ENCODE data around the gene GCNA.
"Not testable (repeated sequence)": the region's sequence is repeated elsewhere in the genome, so short reads cannot be mapped to it uniquely, and the experiment has no call there.

Gene GCNA

GRCh38 chrX:71545364-71545763, 32.9 kb upstream of the GCNA start:
- no peaks in the 10 kb centered on the region for H3K9me3 Mint-ChIP-seq
- H3K36me3 Mint-ChIP-seq, result peaks cover 100% of the 10 kb centered on the region
- ATAC-seq (no peak), DNase-seq (ENCODE audit: low spot score in 2 of 2) (no peak)
- peak overlapping the region; percentile 10 for H3K27ac Mint-ChIP-seq
- peaks cover 50% of the 10 kb centered on the region for H3K4me1 Mint-ChIP-seq
- H3K4me3 Mint-ChIP-seq, result peak overlapping the region; percentile 13

- no peak overlapping the region for H3K27ac Mint-ChIP-seq
Measured at GRCh38 chrX:71546879-71547278, 31.4 kb upstream of the GCNA start.

GRCh38 chrX:71547339-71547738, 30.9 kb upstream of the GCNA start:
- DNase-seq (ENCODE audit: low spot score in 2 of 2) (no peak), ATAC-seq (no peak)
- Mint-ChIP-seq H3K9me3 (no peaks in the 10 kb centered on the region), H3K36me3 (peaks cover 100% of the 10 kb centered on the region), H3K4me3 (no peak overlapping the region), H3K27ac (no peak overlapping the region), H3K4me1 (peaks cover 36% of the 10 kb centered on the region)

More at GRCh38 chrX:71546879-71547278, 31.4 kb upstream of the GCNA start:
- H3K9me3 Mint-ChIP-seq, result no peaks in the 10 kb centered on the region
- ATAC-seq (no peak), DNase-seq (ENCODE audit: low spot score in 2 of 2) (no peak)
- H3K4me1 Mint-ChIP-seq, result peaks cover 40% of the 10 kb centered on the region
- peaks cover 100% of the 10 kb centered on the region for H3K36me3 Mint-ChIP-seq
- H3K4me3 Mint-ChIP-seq, result no peak overlapping the region

- Mint-ChIP-seq H3K4me3 (no peak overlapping the region), H3K4me1 (peaks cover 27% of the 10 kb centered on the region), H3K36me3 (peaks cover 100% of the 10 kb centered on the region), H3K9me3 (no peaks in the 10 kb centered on the region), H3K27ac (no peak overlapping the region)
- ATAC-seq, result no peak
- DNase-seq (ENCODE audit: low spot score in 2 of 2), result no peak
Measured at GRCh38 chrX:71549986-71550385, 28.3 kb upstream of the GCNA start.

GRCh38 chrX:71550578-71550977, 27.7 kb upstream of the GCNA start:
- DNase-seq (ENCODE audit: low spot score in 2 of 2) (no peak), ATAC-seq (peak; percentile 19)
- peaks cover 24% of the 10 kb centered on the region for H3K4me1 Mint-ChIP-seq
- no peaks in the 10 kb centered on the region for H3K9me3 Mint-ChIP-seq
- H3K36me3 Mint-ChIP-seq, result peaks cover 100% of the 10 kb centered on the region
- no peak overlapping the region for H3K4me3 Mint-ChIP-seq
- no peak overlapping the region for H3K27ac Mint-ChIP-seq

GRCh38 chrX:71556036-71556435, 22.2 kb upstream of the GCNA start:
- H3K4me1 Mint-ChIP-seq, result peaks cover 13% of the 10 kb centered on the region
- DNase-seq (ENCODE audit: low spot score in 2 of 2), result no peak
- ATAC-seq, result no peak
- no peak overlapping the region for H3K4me3 Mint-ChIP-seq
- H3K9me3 Mint-ChIP-seq, result no peaks in the 10 kb centered on the region
- H3K27ac Mint-ChIP-seq, result peak overlapping the region; percentile 21
- peaks cover 100% of the 10 kb centered on the region for H3K36me3 Mint-ChIP-seq

- Mint-ChIP-seq H3K4me3 (no peak overlapping the region), H3K27ac (no peak overlapping the region), H3K36me3 (peaks cover 100% of the 10 kb centered on the region), H3K9me3 (no peaks in the 10 kb centered on the region), H3K4me1 (peaks cover 14% of the 10 kb centered on the region)
- ATAC-seq (no peak), DNase-seq (ENCODE audit: low spot score in 2 of 2) (no peak)
Measured at GRCh38 chrX:71558920-71559319, 19.3 kb upstream of the GCNA start.

GRCh38 chrX:71559773-71560172, 18.5 kb upstream of the GCNA start:
- peaks cover 100% of the 10 kb centered on the region for H3K36me3 Mint-ChIP-seq
- H3K27ac Mint-ChIP-seq, H3K9me3 Mint-ChIP-seq: not testable (repeated sequence)

GRCh38 chrX:71563921-71564320, 14.3 kb upstream of the GCNA start:
- H3K36me3 Mint-ChIP-seq, result peaks cover 100% of the 10 kb centered on the region
- ATAC-seq (no peak), DNase-seq (ENCODE audit: low spot score in 2 of 2) (no peak)
- no peaks in the 10 kb centered on the region for H3K9me3 Mint-ChIP-seq
- no peak overlapping the region for H3K4me3 Mint-ChIP-seq
- H3K27ac Mint-ChIP-seq, result peak overlapping the region; percentile 52
- H3K4me1 Mint-ChIP-seq, result peaks cover 10% of the 10 kb centered on the region

More at GRCh38 chrX:71559773-71560172, 18.5 kb upstream of the GCNA start:
- peaks cover 17% of the 10 kb centered on the region for H3K4me1 Mint-ChIP-seq
- ATAC-seq; H3K4me3 Mint-ChIP-seq; DNase-seq (ENCODE audit: low spot score in 2 of 2): not testable (repeated sequence)

- H3K36me3 Mint-ChIP-seq, result peaks cover 100% of the 10 kb centered on the region
- no peak for ATAC-seq
- no peak for DNase-seq (ENCODE audit: low spot score in 2 of 2)
- no peaks in the 10 kb centered on the region for H3K9me3 Mint-ChIP-seq
- peak overlapping the region; percentile 64 for H3K27ac Mint-ChIP-seq
- peaks cover 10% of the 10 kb centered on the region for H3K4me1 Mint-ChIP-seq
- no peak overlapping the region for H3K4me3 Mint-ChIP-seq
Measured at GRCh38 chrX:71565474-71566041, 12.7 kb upstream of the GCNA start.

GRCh38 chrX:71571390-71571789, 6.8 kb upstream of the GCNA start:
- H3K27ac Mint-ChIP-seq; H3K9me3 Mint-ChIP-seq; DNase-seq (ENCODE audit: low spot score in 2 of 2); H3K4me3 Mint-ChIP-seq; ATAC-seq; H3K4me1 Mint-ChIP-seq: not testable (repeated sequence)
- H3K36me3 Mint-ChIP-seq, result peaks cover 100% of the 10 kb centered on the region

- no peaks in the 10 kb centered on the region for H3K9me3 Mint-ChIP-seq
- no peak for ATAC-seq
Measured at GRCh38 chrX:71573590-71573989, 4.6 kb upstream of the GCNA start.

GRCh38 chrX:71577682-71578081, 555 bp upstream of the GCNA start:
- ATAC-seq, result no peak
- no peak for DNase-seq (ENCODE audit: low spot score in 2 of 2)
- Mint-ChIP-seq H3K4me1 (no peaks in the 10 kb centered on the region), H3K36me3 (peaks cover 98% of the 10 kb centered on the region), H3K4me3 (no peak overlapping the region), H3K27ac (peak overlapping the region; percentile 88), H3K9me3 (no peaks in the 10 kb centered on the region)

More at GRCh38 chrX:71573590-71573989, 4.6 kb upstream of the GCNA start:
- H3K4me3 Mint-ChIP-seq, result no peak overlapping the region
- no peaks in the 10 kb centered on the region for H3K4me1 Mint-ChIP-seq
- no peak for DNase-seq (ENCODE audit: low spot score in 2 of 2)
- H3K36me3 Mint-ChIP-seq, result peaks cover 98% of the 10 kb centered on the region
- H3K27ac Mint-ChIP-seq, result peak overlapping the region; percentile 32

GRCh38 chrX:71579136-71579989, 1.1 kb downstream of the GCNA start:
- Mint-ChIP-seq H3K9me3 (no peaks in the 10 kb centered on the region), H3K27ac (peak overlapping the region; percentile 88), H3K4me3 (no peak overlapping the region), H3K4me1 (no peaks in the 10 kb centered on the region), H3K36me3 (peaks cover 85% of the 10 kb centered on the region)
- DNase-seq (ENCODE audit: low spot score in 2 of 2), result no peak
- ATAC-seq, result no peak

GRCh38 chrX:71579990-71580380, 1.7 kb downstream of the GCNA start:
- DNase-seq (ENCODE audit: low spot score in 2 of 2), result no peak
- no peak overlapping the region for H3K4me3 Mint-ChIP-seq
- ATAC-seq, result no peak
- no peaks in the 10 kb centered on the region for H3K9me3 Mint-ChIP-seq
- H3K27ac Mint-ChIP-seq, result peak overlapping the region; percentile 88
- peaks cover 81% of the 10 kb centered on the region for H3K36me3 Mint-ChIP-seq
- no peaks in the 10 kb centered on the region for H3K4me1 Mint-ChIP-seq

- peaks cover 2% of the 10 kb centered on the region for H3K4me1 Mint-ChIP-seq
- H3K27ac Mint-ChIP-seq, result peak overlapping the region; percentile 12
- H3K9me3 Mint-ChIP-seq, result no peaks in the 10 kb centered on the region
- DNase-seq (ENCODE audit: low spot score in 2 of 2), result no peak
- peaks cover 72% of the 10 kb centered on the region for H3K36me3 Mint-ChIP-seq
- H3K4me3 Mint-ChIP-seq, result no peak overlapping the region
- no peak for ATAC-seq
Measured at GRCh38 chrX:71581210-71581609, 3.0 kb downstream of the GCNA start.
